Transverse colon (tissue), 4 donors: Measurements from ENCODE around the gene EHBP1L1. TPM values are rescaled to one million over a fixed set of nuclear protein-coding genes. Genes with fewer than 3 reads are reported as not detected.
A peak's percentile ranks its signal among the peaks of the same experiment; 100 is the strongest.

ENCODE experiments used
- DNase-seq: peaks from one replicate; pipeline ENCODE4 v3.0.0-alpha.2; 2019
- H3K27ac ChIP-seq, 4 donors: fragments of 200-600 bp; sonication (generic); 2 replicates each; pipeline ENCODE4 v1.5.1; 2016 to 2018; ENCODE audit warnings: inconsistent platforms in 4 of 4
- H3K27me3 ChIP-seq: fragments of 200-600 bp; sonication (generic); 2 replicates; pipeline ENCODE4 v1.5.1; 2017; ENCODE audit warnings: inconsistent platforms
- H3K36me3 ChIP-seq, 4 donors: fragments of 200-600 bp; sonication (generic); 2 replicates each; pipeline ENCODE4 v1.5.1; 2017 to 2019; ENCODE audit warnings: inconsistent platforms in 4 of 4
- H3K4me1 ChIP-seq, 4 donors: fragments of 200-600 bp; sonication (generic); 2 replicates each; pipeline ENCODE4 v1.5.1; 2017 to 2020; ENCODE audit warnings: inconsistent platforms in 4 of 4
- H3K4me3 ChIP-seq, 4 donors: fragments of 200-600 bp; sonication (generic); 1 replicate in 1 of 4; 2 replicates in 3 of 4; pipeline versions ENCODE4 v1.5.1 to v1.6.1; 2017 to 2019; ENCODE audit warnings: inconsistent platforms in 4 of 4
- H3K9me3 ChIP-seq, 2 donors: fragments of 200-600 bp; sonication (generic); 2 replicates each; pipeline ENCODE4 v1.5.1; 2017 to 2019; ENCODE audit warnings: inconsistent platforms in 2 of 2
- CTCF ChIP-seq, 5 experiments: fragments of 200-600 bp in 3 of 5; fragments of 450-650 bp in 2 of 5; sonication (generic) in 3 of 5; IDR thresholded peaks; 1 replicate in 2 of 5; 2 replicates in 3 of 5; pipeline ENCODE4 v1.5.1; 2016 to 2017; ENCODE audit warnings: antibody characterized with exemption in 5 of 5, inconsistent platforms in 3 of 5, mild to moderate bottlenecking in 2 of 5, moderate library complexity in 1 of 5
- EP300 ChIP-seq: sonication (generic); formaldehyde crosslinking; IDR thresholded peaks from one replicate; pipeline ENCODE4 v1.6.1; 2017; ENCODE audit warnings: antibody characterized with exemption, low read depth
- POLR2A ChIP-seq: fragments of 450-650 bp; IDR thresholded peaks from one replicate; pipeline ENCODE4 v1.6.1; 2016; ENCODE audit warnings: antibody characterized with exemption, mild to moderate bottlenecking, moderate library complexity
- POLR2AphosphoS5 ChIP-seq, 3 donors: sonication (generic); formaldehyde crosslinking; IDR thresholded peaks; one replicate each; pipeline ENCODE4 v1.6.1; 2016; ENCODE audit warnings: antibody characterized with exemption in 3 of 3
- WGBS, 2 donors: methylation state at CpG; one replicate each; pipeline ENCODE4 v1.1.5; 2018; ENCODE audit warnings: low coverage in 1 of 2; 5-methylcytosine and 5-hydroxymethylcytosine counted together
- in situ Hi-C, 4 donors: fragments of 200-750 bp; cut with MboI; loops; one replicate each; pipeline versions ENCODE4 v1.15.0 to v1.15.1; 2017; ENCODE audit warnings: low sequenced_read_pairs in 3 of 4, low pct_ligation_motif_present in 1 of 4, low pct_unique_long_range_greater_than_20kb in 1 of 4
- intact Hi-C: fragments of 100-400 bp; cut with DNase I; formaldehyde crosslinking; loops from one replicate; pipeline ENCODE4 v1.15.1; 2023; ENCODE audit warnings: low total_unique reads
- total RNA-seq, 4 donors: library from RNA; depleted of rRNA; stranded (reverse); fragments of >200 nt; gene quantifications; one replicate each; pipeline ENCODE4 v1.1.0, GENCODE V29; 2016

The EHBP1L1 gene
- total RNA-seq, 4 donors from 2014 or later, result 90.2 to 215 (median 106) TPM

GRCh38 chr11:65610404-65610803, 34.6 kb downstream of the EHBP1L1 start:
- no peak for TF ChIP-seq POLR2A
- Histone ChIP-seq H3K27ac (peak overlapping the region; percentile 97 to 99 (median 98)), H3K4me1 (peaks cover 31 to 64% (median 46%) of the 10 kb centered on the region in 4 donors), H3K27me3 (no peaks in the 10 kb centered on the region), H3K36me3 (peaks cover 0 to 10% (median 4%) of the 10 kb centered on the region in 4 donors), H3K9me3 (no peaks in the 10 kb centered on the region), H3K4me3 (peak overlapping the region in 1 of 4 donors; percentile 83)
- intact Hi-C loops, result no loop called here
- 65% methylated on average over 6 of the region's 6 CpGs; no CpG with 5 or more reads in 1 of the 2 donors for WGBS, 2 donors
- no peak for DNase-seq
- in situ Hi-C loops, result no loop called here

GRCh38 chr11:65611028-65611757, 35.3 kb downstream of the EHBP1L1 start:
- no peaks in the 10 kb centered on the region for H3K27me3 ChIP-seq
- DNase-seq, result no peak
- in situ Hi-C loops (no loop called here), intact Hi-C loops (no loop called here)
- H3K4me3 ChIP-seq, result peak overlapping the region in 2 of 4 donors; percentile 68 to 83
- H3K4me1 ChIP-seq, result peaks cover 31 to 63% (median 48%) of the 10 kb centered on the region in 4 donors
- peak overlapping the region; percentile 97 to 99 (median 98) for H3K27ac ChIP-seq
- no peaks in the 10 kb centered on the region for H3K9me3 ChIP-seq
- WGBS, 2 donors, result 63% methylated on average over 10 of the region's 10 CpGs; no CpG with 5 or more reads in 1 of the 2 donors
- peaks cover 0 to 4% (median 0%) of the 10 kb centered on the region in 4 donors for H3K36me3 ChIP-seq
- no peak for TF ChIP-seq POLR2AphosphoS5 (IDR thresholded peaks at IDR 0.05)
- TF ChIP-seq EP300, result no peak
- no peak for TF ChIP-seq CTCF (IDR thresholded peaks at IDR 0.05)
- no peak for TF ChIP-seq POLR2A

- Histone ChIP-seq H3K9me3 (no peaks in the 10 kb centered on the region), H3K36me3 (no peaks in the 10 kb centered on the region), H3K4me3 (peak overlapping the region in 2 of 4 donors; percentile 68 to 83), H3K27ac (peak overlapping the region; percentile 97 to 99 (median 98)), H3K4me1 (peaks cover 34 to 64% (median 51%) of the 10 kb centered on the region in 4 donors), H3K27me3 (no peaks in the 10 kb centered on the region)
- 74 to 78% methylated on average over 7 to 12 of the region's 12 CpGs for WGBS, 2 donors
- in situ Hi-C loops (no loop called here), intact Hi-C loops (no loop called here)
- no peak for DNase-seq
- TF ChIP-seq EP300, result no peak
- TF ChIP-seq POLR2A, result no peak
- TF ChIP-seq POLR2AphosphoS5 (IDR thresholded peaks at IDR 0.05), result no peak
- no peak for TF ChIP-seq CTCF (IDR thresholded peaks at IDR 0.05)
These were observed 36.1 kb downstream of the EHBP1L1 start for GRCh38 chr11:65611758-65612603.

- Histone ChIP-seq H3K27ac (peak overlapping the region; percentile 97 to 99 (median 98)), H3K4me3 (peak overlapping the region; percentile 68 to 89 (median 80)), H3K4me1 (peaks cover 30 to 64% (median 50%) of the 10 kb centered on the region in 4 donors), H3K9me3 (no peaks in the 10 kb centered on the region), H3K27me3 (no peaks in the 10 kb centered on the region), H3K36me3 (peaks cover 0 to 2% (median under 1%) of the 10 kb centered on the region in 4 donors)
- no peak for TF ChIP-seq POLR2A
- TF ChIP-seq POLR2AphosphoS5 (IDR thresholded peaks at IDR 0.05), result no peak
- TF ChIP-seq CTCF (IDR thresholded peaks at IDR 0.05), result no peak
- TF ChIP-seq EP300, result no peak
- 57% methylated on average over 7 of the region's 7 CpGs; no CpG with 5 or more reads in 1 of the 2 donors for WGBS, 2 donors
- intact Hi-C loops, result no loop called here
- in situ Hi-C loops, result no loop called here
- no peak for DNase-seq
These were observed 36.8 kb downstream of the EHBP1L1 start for GRCh38 chr11:65612691-65613090.
